Heart left ventricle (tissue), 16 donors: ENCODE data around the gene SLC25A47. TPM values are rescaled to one million over a fixed set of nuclear protein-coding genes. Genes with fewer than 3 reads are reported as not detected.
A peak's percentile ranks its signal among the peaks of the same experiment; 100 is the strongest.

ENCODE experiments used
- ATAC-seq, 4 donors: fragments of 200-7000 bp; cut with Tn5 transposase; one replicate each; pipeline ENCODE4 v1.9.1; 2020 to 2022; ENCODE audit warnings: moderate library complexity in 4 of 4, mild to moderate bottlenecking in 3 of 4, moderate number of reproducible peaks in 1 of 4
- DNase-seq, 5 donors: peaks; one replicate each; pipeline ENCODE4 v3.0.0-alpha.2; 2020
- H3K27ac ChIP-seq, 12 donors: fragments of 200-600 bp; sonication (generic) in 4 of 12; one replicate each; pipeline versions ENCODE4 v1.5.0 to v1.8.0; 2016 to 2022; ENCODE audit warnings: mild to moderate bottlenecking in 2 of 12
- H3K27me3 ChIP-seq, 9 donors: fragments of 200-600 bp; sonication (generic) in 2 of 9; one replicate each; pipeline versions ENCODE4 v1.5.1 to v1.8.0; 2016 to 2022; ENCODE audit warnings: mild to moderate bottlenecking in 3 of 9
- H3K36me3 ChIP-seq, 9 donors: fragments of 200-600 bp; sonication (generic) in 2 of 9; one replicate each; pipeline versions ENCODE4 v1.5.0 to v1.8.0; 2018 to 2022; ENCODE audit warnings: mild to moderate bottlenecking in 2 of 9
- H3K4me1 ChIP-seq, 12 donors: fragments of 200-600 bp; sonication (generic) in 4 of 12; one replicate each; pipeline versions ENCODE4 v1.5.0 to v1.8.0; 2016 to 2022; ENCODE audit warnings: mild to moderate bottlenecking in 3 of 12
- H3K4me3 ChIP-seq, 12 donors: fragments of 200-600 bp; sonication (generic) in 4 of 12; one replicate each; pipeline versions ENCODE4 v1.5.0 to v1.8.0; 2017 to 2022; ENCODE audit warnings: mild to moderate bottlenecking in 9 of 12, moderate library complexity in 4 of 12
- H3K9me3 ChIP-seq, 12 donors: fragments of 200-600 bp; sonication (generic) in 4 of 12; one replicate each; pipeline versions ENCODE4 v1.5.0 to v1.8.0; 2016 to 2022; ENCODE audit warnings: mild to moderate bottlenecking in 1 of 12
- CTCF ChIP-seq, 12 donors: fragments of 200-600 bp; sonication (generic) in 4 of 12; IDR thresholded peaks; one replicate each; pipeline versions ENCODE4 v1.5.0 to v1.8.0; 2018 to 2022; ENCODE audit warnings: antibody characterized with exemption in 12 of 12, mild to moderate bottlenecking in 5 of 12
- POLR2A ChIP-seq, 2 donors: fragments of 450-650 bp; IDR thresholded peaks; one replicate each; pipeline ENCODE4 v1.6.1; 2017; ENCODE audit warnings: antibody characterized with exemption in 2 of 2, mild to moderate bottlenecking in 2 of 2, moderate library complexity in 2 of 2
- WGBS, 4 donors: extraction: QIAGEN DNeasy Blood & Tissue Kit in 2 of 4; methylation state at CpG; one replicate each; pipeline versions ENCODE4 v1.1.5 to v1.1.7; 2013 to 2018; 5-methylcytosine and 5-hydroxymethylcytosine counted together
- intact Hi-C, 10 donors: fragments of 100-400 bp; cut with DNase I; formaldehyde crosslinking; loops; one replicate each; pipeline versions ENCODE4 v1.11.1 to v1.14.2; 2022
- polyA plus RNA-seq, 2 donors: library from polyadenylated mRNA; stranded (reverse); fragments of 200-250 nt; gene quantifications; one replicate each; pipeline ENCODE4 v1.2.3, GENCODE V29; 2013
- total RNA-seq, 9 donors: library from RNA; depleted of rRNA in 2 of 9; stranded (reverse); fragments of >200 nt in 2 of 9; fragmentation: NEBNext Ultra II Directional in 3 of 9; extraction: Animal tissue kit (Norgen Biotek cat#: 25700) in 3 of 9; gene quantifications; one replicate each; pipeline versions ENCODE4 v1.1.0 to v1.2.4, GENCODE V29; 2016 to 2023
- donor health status: ischemic (EF 13 %, LVEDD 7.1; RV severe dilation, severe dysfunction).
- donor health status: healthy with polysubstance abuse.
- donor health status: DM: no; HTN: yes; CAD: no.
- donor health status: DM: no; HTN: no; CAD: no.
- donor health status: ischemic (EF 25% LVEDD 6.9; RV normal size, moderate dysfunction).
- donor health status: ischemic (EF 25% LVEDD 5.7; RV mildly dilated, moderate dysfunction).
- donor health status: healthy.
- donor health status: DM: yes; HTN: yes; CAD: no.
- donor health status: ischemic (EF 35%, LVEDD 5.7; RV mildly dilated, moderate dysfunction).
- donor health status: nonischemic (EF 11% LVEDD 7.7; RV severe dilation, severe dysfunction).
- donor health status: DM: yes; HTN: yes; CAD: no.
- donor health status: PGD.
- donor health status: ischemic (EF 29% LVEDD 5.4; RV normal size, mild dysfunction).
- donor health status: nonischemic (EF 23%, LVEDD 6.1; RV moderate dilation, normal function).

Gene SLC25A47
- total and polyA plus RNA-seq, 11 donors: not detected

GRCh38 chr14:100374876-100375265 lies 51.7 kb downstream of the SLC25A47 start:
- 57 to 72% (median 63%) methylated on average over 8 of the region's 8 CpGs for WGBS, 4 donors
- no peak for ATAC-seq
- Histone ChIP-seq H3K36me3 (peaks cover 0 to 35% (median under 1%) of the 10 kb centered on the region in 9 donors), H3K9me3 (no peaks in the 10 kb centered on the region), H3K27ac (peak overlapping the region; percentile 85 to 98 (median 94)), H3K27me3 (no peaks in the 10 kb centered on the region), H3K4me3 (peak overlapping the region; percentile 61 to 94 (median 76)), H3K4me1 (peaks cover 0 to 68% (median 18%) of the 10 kb centered on the region in 12 donors)
- intact Hi-C loops: loop anchor here in 9 of 10 donors (5.0 to 10.0 kb wide), 8 partner anchors 68 to 393 kb away; partner anchors contain the start of genes SLC25A29 (in 7 of the 9) and YY1 (in 2 of the 9)
- DNase-seq: no peak
- no peak for TF ChIP-seq CTCF (IDR thresholded peaks at IDR 0.05)

GRCh38 chr14:100375266-100375962 lies 52.3 kb downstream of the SLC25A47 start:
- Histone ChIP-seq H3K4me1 (peaks cover 0 to 63% (median 18%) of the 10 kb centered on the region in 12 donors), H3K4me3 (peak overlapping the region; percentile 61 to 94 (median 76)), H3K9me3 (no peaks in the 10 kb centered on the region), H3K36me3 (peaks cover 0 to 30% (median 0%) of the 10 kb centered on the region in 9 donors), H3K27me3 (no peaks in the 10 kb centered on the region), H3K27ac (peak overlapping the region; percentile 85 to 98 (median 94))
- ATAC-seq (peak; percentile 62 to 81 (median 69)), DNase-seq (peak; percentile 80 to 91 (median 86))
- TF ChIP-seq CTCF (IDR thresholded peaks at IDR 0.05) (no peak), POLR2A (IDR thresholded peaks at IDR 0.05) (peak in 1 of 2 donors; percentile 65)
- intact Hi-C loops: loop anchor here in 8 of 10 donors (5.0 to 10.0 kb wide), 8 partner anchors 68 to 393 kb away; partner anchors contain the start of genes SLC25A29 (in 5 of the 8) and YY1 (in 2 of the 8)
- WGBS, 4 donors: 5 to 8% (median 5%) methylated on average over 16 to 17 of the region's 17 CpGs

- peak in 1 of 2 donors; percentile 78 for TF ChIP-seq POLR2A (IDR thresholded peaks at IDR 0.05)
- TF ChIP-seq CTCF (IDR thresholded peaks at IDR 0.05): no peak
- Histone ChIP-seq H3K9me3 (no peaks in the 10 kb centered on the region), H3K27me3 (no peaks in the 10 kb centered on the region), H3K4me3 (peak within 1 kb of the TSS; percentile 61 to 94 (median 76)), H3K27ac (peak within 1 kb of the TSS; percentile 85 to 98 (median 94)), H3K4me1 (peaks cover 0 to 55% (median 18%) of the 10 kb centered on the region in 12 donors), H3K36me3 (peaks cover 0 to 26% (median 3%) of the 10 kb centered on the region in 9 donors)
- DNase-seq (peak; percentile 95 to 97 (median 97)), ATAC-seq (peak; percentile 92 to 97 (median 94))
- intact Hi-C loops: loop anchor here in 8 of 10 donors (1.0 to 10.0 kb wide), 13 partner anchors 69 to 394 kb away; partner anchors contain the start of genes SLC25A29 (in 6 of the 8) and YY1 (in 3 of the 8)
- WGBS, 4 donors: 0 to 1% (median 0%) methylated on average over 51 to 74 of the region's 74 CpGs
Observed at GRCh38 chr14:100375963-100376735, 53.0 kb downstream of the SLC25A47 start, which contains the start of gene WDR25. WDR25 (plus strand) TSS chr14:100376485.
